Pericardium fibroblast (primary cell): ENCODE results near the gene PTPRC. TPM values are rescaled to one million over a fixed set of nuclear protein-coding genes. Genes with fewer than 3 reads are reported as not detected.

ENCODE experiments used
- total RNA-seq: library from RNA; depleted of rRNA; stranded (reverse); fragments of >200 nt; gene quantifications from 2 replicates; pipeline ENCODE4 v1.2.3, GENCODE V29; 2015

Gene PTPRC
- total RNA-seq, result not detected in 2 replicates

GRCh38 chr1:198638894-198639635 lies at the start of gene PTPRC:
Gene PTPRC (plus strand): TSS chr1:198639040. CDS start chr1:198639269, 229 bp downstream.

Other genes starting within 250 kb of the PTPRC start
- 0.23 TPM in 1 of 2 replicates, not detected in the other for gene ATP6V1G3, start 98.4 kb upstream of the PTPRC start, total RNA-seq